ENCODE data around the gene ARHGEF40. TPM values are rescaled to one million over a fixed set of nuclear protein-coding genes. Genes with fewer than 3 reads are reported as not detected.

Gene ARHGEF40
- polyA plus RNA-seq, 1 donor (not counting 4 experiments of a cell fraction or from before 2014, with no cell fraction given) = 8.7 TPM

DNA sequence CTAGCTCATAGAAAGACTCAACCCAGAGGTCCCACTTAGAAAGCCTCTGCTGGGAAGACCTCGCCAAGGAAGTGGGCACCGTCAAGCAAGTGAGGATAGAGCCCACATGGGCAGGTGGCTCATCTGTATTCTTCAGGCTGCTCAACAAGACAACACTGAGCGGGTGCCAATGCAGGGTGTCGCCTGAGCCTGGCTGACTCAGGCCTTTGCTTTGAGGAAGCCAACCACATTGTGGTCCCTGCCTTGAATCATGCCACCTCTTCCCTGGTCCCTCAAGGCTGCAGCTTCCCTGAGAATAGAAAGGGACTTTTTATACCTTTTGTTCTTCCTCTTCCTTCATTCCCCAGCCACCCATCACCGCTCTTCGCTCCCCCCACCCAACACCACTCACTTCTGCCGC, 33.4 kb upstream of the ARHGEF40 start:
- no peak overlapping the region for H2AFZ ChIP-seq (ENCODE audit: control insufficient read depth, low read length)
- DNase-seq (ENCODE audit: low read depth, low spot score) (no peak), FAIRE-seq (no peak)
- dilution Hi-C loops (cut with MboI; ENCODE audit: extremely low pct_ligation_motif_present, low sequenced_read_pairs) = no loop called here
- H3K9me3 ChIP-seq (ENCODE audit: control insufficient read depth, low read depth, low read length) = no peaks in the 10 kb centered on the region
- H3K27ac ChIP-seq (ENCODE audit: control insufficient read depth, insufficient read depth, low read length) = no peak overlapping the region
- no peak overlapping the region for H3K4me2 ChIP-seq (ENCODE audit: control insufficient read depth, extremely low read depth, insufficient read depth, low read depth, low read length)
- H3K9me1 ChIP-seq (ENCODE audit: control insufficient read depth, extremely low read depth, insufficient read depth, low read length) = no peaks in the 10 kb centered on the region
- no peak overlapping the region for H3K4me3 ChIP-seq (ENCODE audit: control insufficient read depth in 2 of 3, extremely low read depth in 1 of 3, insufficient read depth in 2 of 3, low read depth in 1 of 3, low read length in 3 of 3)
- peaks cover 32% of the 10 kb centered on the region for H3K4me1 ChIP-seq (ENCODE audit: control insufficient read depth, extremely low read depth, insufficient read depth, low read length)
- no peaks in the 10 kb centered on the region for H3K27me3 ChIP-seq (ENCODE audit: control insufficient read depth, extremely low read depth, insufficient read depth, low read length)
- no peaks in the 10 kb centered on the region for H3K36me3 ChIP-seq (ENCODE audit: control insufficient read depth in 2 of 2, extremely low read depth in 1 of 2, insufficient read depth in 2 of 2, low read length in 2 of 2)
- H4K20me1 ChIP-seq (ENCODE audit: control insufficient read depth, extremely low read depth, insufficient read depth, low read length) = no peaks in the 10 kb centered on the region
- TF ChIP-seq EZH2 (IDR thresholded peaks at IDR 0.05; ENCODE audit: low read length) = no peak
- TF ChIP-seq, protein P1, sequence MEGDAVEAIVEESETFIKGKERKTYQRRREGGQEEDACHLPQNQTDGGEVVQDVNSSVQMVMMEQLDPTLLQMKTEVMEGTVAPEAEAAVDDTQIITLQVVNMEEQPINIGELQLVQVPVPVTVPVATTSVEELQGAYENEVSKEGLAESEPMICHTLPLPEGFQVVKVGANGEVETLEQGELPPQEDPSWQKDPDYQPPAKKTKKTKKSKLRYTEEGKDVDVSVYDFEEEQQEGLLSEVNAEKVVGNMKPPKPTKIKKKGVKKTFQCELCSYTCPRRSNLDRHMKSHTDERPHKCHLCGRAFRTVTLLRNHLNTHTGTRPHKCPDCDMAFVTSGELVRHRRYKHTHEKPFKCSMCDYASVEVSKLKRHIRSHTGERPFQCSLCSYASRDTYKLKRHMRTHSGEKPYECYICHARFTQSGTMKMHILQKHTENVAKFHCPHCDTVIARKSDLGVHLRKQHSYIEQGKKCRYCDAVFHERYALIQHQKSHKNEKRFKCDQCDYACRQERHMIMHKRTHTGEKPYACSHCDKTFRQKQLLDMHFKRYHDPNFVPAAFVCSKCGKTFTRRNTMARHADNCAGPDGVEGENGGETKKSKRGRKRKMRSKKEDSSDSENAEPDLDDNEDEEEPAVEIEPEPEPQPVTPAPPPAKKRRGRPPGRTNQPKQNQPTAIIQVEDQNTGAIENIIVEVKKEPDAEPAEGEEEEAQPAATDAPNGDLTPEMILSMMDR (optimal IDR thresholded peaks at IDR 0.05 in 1 of 3, IDR thresholded peaks at IDR 0.05 in 1 of 3, conservative IDR thresholded peaks at IDR 0.05 in 1 of 3; ENCODE audit: extremely low read depth in 1 of 3, insufficient read depth in 2 of 3, low read length in 3 of 3) = no peak
- no peaks in the 10 kb centered on the region for H3K79me2 ChIP-seq (ENCODE audit: control insufficient read depth, insufficient read depth, low read length)
- no peak overlapping the region for H3K9ac ChIP-seq (ENCODE audit: control insufficient read depth, extremely low read depth, insufficient read depth, low read length)

DNA sequence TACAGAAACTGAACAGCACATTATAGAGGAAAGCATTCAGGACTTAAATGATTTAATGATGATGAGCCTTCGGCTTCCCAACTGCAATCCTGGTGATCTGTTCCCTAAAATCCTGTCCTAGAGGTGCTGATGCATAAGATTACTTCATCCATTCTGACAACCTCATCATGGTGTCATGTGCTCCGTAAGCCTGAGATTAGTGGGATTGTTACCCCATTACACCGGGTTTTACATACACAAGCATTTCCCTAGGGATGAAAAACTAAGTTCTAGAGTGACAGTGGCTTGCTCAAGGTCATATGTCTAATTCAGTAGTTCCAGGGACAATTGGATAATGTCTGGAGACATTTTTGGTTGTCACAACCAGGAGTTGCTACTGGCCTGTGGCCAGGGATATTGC, 32.9 kb upstream of the ARHGEF40 start:
- Histone ChIP-seq H3K4me3 (ENCODE audit: control insufficient read depth in 2 of 3, extremely low read depth in 1 of 3, insufficient read depth in 2 of 3, low read depth in 1 of 3, low read length in 3 of 3) (no peak overlapping the region), H3K4me1 (ENCODE audit: control insufficient read depth, extremely low read depth, insufficient read depth, low read length) (peaks cover 36% of the 10 kb centered on the region), H4K20me1 (ENCODE audit: control insufficient read depth, extremely low read depth, insufficient read depth, low read length) (no peaks in the 10 kb centered on the region), H3K9me3 (ENCODE audit: control insufficient read depth, low read depth, low read length) (no peaks in the 10 kb centered on the region), H3K27ac (ENCODE audit: control insufficient read depth, insufficient read depth, low read length) (no peak overlapping the region), H3K9ac (ENCODE audit: control insufficient read depth, extremely low read depth, insufficient read depth, low read length) (no peak overlapping the region), H3K27me3 (ENCODE audit: control insufficient read depth, extremely low read depth, insufficient read depth, low read length) (no peaks in the 10 kb centered on the region), H3K36me3 (ENCODE audit: control insufficient read depth in 2 of 2, extremely low read depth in 1 of 2, insufficient read depth in 2 of 2, low read length in 2 of 2) (no peaks in the 10 kb centered on the region), H2AFZ (ENCODE audit: control insufficient read depth, low read length) (no peak overlapping the region), H3K79me2 (ENCODE audit: control insufficient read depth, insufficient read depth, low read length) (no peaks in the 10 kb centered on the region), H3K9me1 (ENCODE audit: control insufficient read depth, extremely low read depth, insufficient read depth, low read length) (no peaks in the 10 kb centered on the region), H3K4me2 (ENCODE audit: control insufficient read depth, extremely low read depth, insufficient read depth, low read depth, low read length) (no peak overlapping the region)
- TF ChIP-seq, protein P1 (optimal IDR thresholded peaks at IDR 0.05 in 1 of 3, IDR thresholded peaks at IDR 0.05 in 1 of 3, conservative IDR thresholded peaks at IDR 0.05 in 1 of 3; ENCODE audit: extremely low read depth in 1 of 3, insufficient read depth in 2 of 3, low read length in 3 of 3) = no peak
- TF ChIP-seq EZH2 (IDR thresholded peaks at IDR 0.05; ENCODE audit: low read length) = no peak
- DNase-seq (ENCODE audit: low read depth, low spot score) = no peak
- dilution Hi-C loops (cut with MboI; ENCODE audit: extremely low pct_ligation_motif_present, low sequenced_read_pairs) = no loop called here
- no peak for FAIRE-seq
